ENCODE results near the gene SPANXD. TPM values are rescaled to one million over a fixed set of nuclear protein-coding genes. Genes with fewer than 3 reads are reported as not detected.

The SPANXD gene
- total and polyA plus RNA-seq, 2 donors (not counting 3 experiments of a cell fraction or from before 2014, with no cell fraction given) = not detected

DNA sequence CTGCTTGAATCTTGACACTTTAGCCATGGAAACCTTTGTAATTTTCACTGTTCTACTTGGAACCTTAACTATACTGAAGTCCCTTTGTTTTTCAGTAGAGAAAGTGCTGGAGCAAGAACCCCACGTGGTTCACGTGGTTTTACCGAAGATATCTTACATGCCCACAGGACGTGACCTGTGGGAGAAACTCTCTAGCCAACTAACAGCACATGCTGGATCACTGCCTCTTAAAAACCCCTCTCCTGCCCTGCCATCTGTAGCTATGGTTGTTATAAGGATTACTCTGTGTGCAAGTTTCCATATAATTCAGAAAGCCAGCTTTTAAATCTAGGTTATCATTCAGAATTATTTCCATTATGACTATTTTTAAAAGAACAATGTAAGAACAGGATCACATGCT is 30.2 kb downstream of the SPANXD start:
- FAIRE-seq (no peak), DNase-seq (ENCODE audit: low read depth, low spot score) (no peak)
- H3K4me3 ChIP-seq (replicated peaks in 1 of 3; ENCODE audit: insufficient read depth in 1 of 3, low read depth in 1 of 3, low read length in 3 of 3) = no peak overlapping the region
- H3K4me2 ChIP-seq (ENCODE audit: insufficient read depth, low read length) = no peak overlapping the region
- no peaks in the 10 kb centered on the region for H4K20me1 ChIP-seq (replicated peaks; ENCODE audit: control insufficient read depth, extremely low read depth, insufficient read depth, low read length)
- TF ChIP-seq JUN (IDR thresholded peaks at IDR 0.05; ENCODE audit: borderline replicate concordance, insufficient read depth, insufficient read length, low read depth) (no peak), POLR2AphosphoS5 (IDR thresholded peaks at IDR 0.05; ENCODE audit: insufficient read depth, low read depth, low read length) (no peak), MYC (IDR thresholded peaks at IDR 0.05; ENCODE audit: low read depth, low read length) (no peak), EZH2 (IDR thresholded peaks at IDR 0.05; ENCODE audit: borderline replicate concordance, low read depth, low read length, severe bottlenecking) (no peak), GATA2 (IDR thresholded peaks at IDR 0.05; ENCODE audit: insufficient read depth, insufficient read length, low read depth, low read length) (no peak), FOS (IDR thresholded peaks at IDR 0.05; ENCODE audit: borderline replicate concordance, insufficient read depth, low read length) (no peak)
- TF ChIP-seq, protein P1, sequence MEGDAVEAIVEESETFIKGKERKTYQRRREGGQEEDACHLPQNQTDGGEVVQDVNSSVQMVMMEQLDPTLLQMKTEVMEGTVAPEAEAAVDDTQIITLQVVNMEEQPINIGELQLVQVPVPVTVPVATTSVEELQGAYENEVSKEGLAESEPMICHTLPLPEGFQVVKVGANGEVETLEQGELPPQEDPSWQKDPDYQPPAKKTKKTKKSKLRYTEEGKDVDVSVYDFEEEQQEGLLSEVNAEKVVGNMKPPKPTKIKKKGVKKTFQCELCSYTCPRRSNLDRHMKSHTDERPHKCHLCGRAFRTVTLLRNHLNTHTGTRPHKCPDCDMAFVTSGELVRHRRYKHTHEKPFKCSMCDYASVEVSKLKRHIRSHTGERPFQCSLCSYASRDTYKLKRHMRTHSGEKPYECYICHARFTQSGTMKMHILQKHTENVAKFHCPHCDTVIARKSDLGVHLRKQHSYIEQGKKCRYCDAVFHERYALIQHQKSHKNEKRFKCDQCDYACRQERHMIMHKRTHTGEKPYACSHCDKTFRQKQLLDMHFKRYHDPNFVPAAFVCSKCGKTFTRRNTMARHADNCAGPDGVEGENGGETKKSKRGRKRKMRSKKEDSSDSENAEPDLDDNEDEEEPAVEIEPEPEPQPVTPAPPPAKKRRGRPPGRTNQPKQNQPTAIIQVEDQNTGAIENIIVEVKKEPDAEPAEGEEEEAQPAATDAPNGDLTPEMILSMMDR (IDR thresholded peaks at IDR 0.05; ENCODE audit: extremely low read depth in 1 of 2, insufficient read depth in 1 of 2, low read depth in 1 of 2, low read length in 2 of 2) = no peak
- TF ChIP-seq, protein P2, sequence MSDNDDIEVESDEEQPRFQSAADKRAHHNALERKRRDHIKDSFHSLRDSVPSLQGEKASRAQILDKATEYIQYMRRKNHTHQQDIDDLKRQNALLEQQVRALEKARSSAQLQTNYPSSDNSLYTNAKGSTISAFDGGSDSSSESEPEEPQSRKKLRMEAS (IDR thresholded peaks at IDR 0.05; ENCODE audit: insufficient read depth, insufficient read length) = no peak
- no peaks in the 10 kb centered on the region for H3K9me3 ChIP-seq (replicated peaks; ENCODE audit: control insufficient read depth, insufficient read depth, low read length)
- H2AFZ ChIP-seq (ENCODE audit: low read depth, low read length) = no peak overlapping the region
- H3K79me2 ChIP-seq (ENCODE audit: control insufficient read depth, insufficient read depth, low read length) = no peaks in the 10 kb centered on the region
- dilution Hi-C loops (cut with MboI; ENCODE audit: extremely low pct_ligation_motif_present, low sequenced_read_pairs) (no loop called here), intact Hi-C loops (cut with micrococcal nuclease) (no loop called here)
- no peaks in the 10 kb centered on the region for H3K9me1 ChIP-seq (replicated peaks; ENCODE audit: control insufficient read depth, extremely low read depth, insufficient read depth, low read length)
- H3K9ac ChIP-seq (replicated peaks; ENCODE audit: extremely low read depth, insufficient read depth, low read length) = no peak overlapping the region
- ChIA-PET CTCF (no interaction called here), POLR2A (no interaction called here)
- no TSS peak for BruUV-seq (replicated peaks)
- H3K4me1 ChIP-seq (ENCODE audit: control insufficient read depth, extremely low read depth, insufficient read depth, low read length) = no peaks in the 10 kb centered on the region
- H3K27me3 ChIP-seq (ENCODE audit: control insufficient read depth in 2 of 2, insufficient read depth in 2 of 2, low read length in 2 of 2) = no peaks in the 10 kb centered on the region
- H3K27ac ChIP-seq (ENCODE audit: insufficient read depth, low read depth, low read length) = no peak overlapping the region
- H3K36me3 ChIP-seq (ENCODE audit: control insufficient read depth in 2 of 2, extremely low read depth in 1 of 2, insufficient read depth in 2 of 2, low read length in 2 of 2) = no peaks in the 10 kb centered on the region

All from endothelial cell of umbilical vein (primary cell).